NCI-H2029 (cell line): ENCODE measurements around the gene TNC.

Experiments used
- DNase-seq: peaks from one replicate; lab custom pipeline; 2025; lab: John Stamatoyannopoulos, UW

The TNC gene

DNA sequence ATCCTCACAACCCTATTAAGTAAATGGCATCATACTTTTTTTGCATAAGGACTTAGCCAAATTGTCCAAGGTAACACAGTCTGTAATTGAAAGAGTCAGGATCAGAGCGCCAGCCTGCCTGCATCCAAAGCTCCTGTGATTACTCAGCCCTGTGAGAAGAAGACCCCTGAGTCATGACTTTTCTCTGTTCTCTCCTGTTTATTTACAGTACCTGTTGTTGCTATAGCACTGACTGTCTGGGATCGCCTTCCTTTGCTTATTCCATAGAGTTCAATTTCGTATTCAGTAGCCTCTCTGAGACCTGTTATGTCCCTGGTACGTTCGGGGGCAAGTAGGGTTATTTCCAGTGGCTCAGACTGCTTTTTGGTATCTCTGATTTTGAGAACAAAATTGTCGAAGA is 71.8 kb downstream of the TNC start:
- DNase-seq, result no peak

DNA sequence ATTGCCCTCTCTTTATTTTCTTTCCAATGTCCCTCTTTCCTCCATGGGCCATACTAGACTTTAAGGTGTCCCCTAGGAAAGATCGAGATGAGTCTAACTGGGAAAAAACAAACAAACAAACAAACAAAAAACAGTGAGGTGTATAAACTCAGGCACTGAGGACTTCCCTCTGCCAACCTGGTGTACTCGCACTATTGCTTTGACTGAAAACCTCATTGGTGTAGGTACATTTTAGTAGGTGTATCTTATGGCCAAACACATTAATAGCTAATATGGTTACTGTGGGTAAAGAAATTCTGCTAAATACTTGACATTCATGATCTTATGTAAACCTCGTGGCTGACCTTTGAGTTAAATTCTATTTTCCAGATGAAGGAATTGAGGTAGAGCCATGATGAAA is 74.3 kb downstream of the TNC start:
- no peak for DNase-seq

DNA sequence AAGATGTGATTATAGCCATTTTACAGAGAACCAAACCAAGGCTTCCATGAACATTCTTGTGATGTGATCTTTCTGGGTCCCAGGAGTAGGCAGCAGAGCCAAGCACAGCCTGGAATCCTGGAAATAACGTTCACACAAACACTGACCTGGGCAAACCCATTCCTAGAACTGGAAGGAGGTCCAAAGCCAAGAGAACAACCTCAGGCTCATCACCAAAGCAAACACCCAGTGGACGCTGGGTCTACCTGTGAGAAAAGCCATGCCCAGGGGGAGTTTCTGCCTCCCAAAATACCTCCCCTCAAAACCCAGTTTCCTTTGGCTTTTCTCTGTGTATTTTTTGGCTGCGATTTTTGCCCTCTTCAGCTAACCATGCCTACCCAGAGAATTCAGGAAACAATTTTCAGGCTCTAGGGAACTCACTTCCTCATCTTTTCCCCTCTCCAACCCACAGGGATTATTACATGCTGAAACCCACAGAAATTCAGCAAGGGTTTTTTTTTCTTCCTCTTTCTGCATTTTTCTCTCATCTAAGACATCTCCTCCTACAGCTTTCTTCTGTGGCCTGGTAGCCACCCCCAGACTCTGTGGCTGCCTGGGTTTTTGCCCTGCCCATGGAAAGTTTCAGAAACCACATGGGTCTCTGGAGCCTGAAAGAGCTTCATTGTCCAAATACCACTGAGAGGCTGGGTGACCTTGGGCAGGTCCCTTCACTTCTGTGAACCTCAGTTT is 75.0 kb downstream of the TNC start:
- no peak for DNase-seq

DNA sequence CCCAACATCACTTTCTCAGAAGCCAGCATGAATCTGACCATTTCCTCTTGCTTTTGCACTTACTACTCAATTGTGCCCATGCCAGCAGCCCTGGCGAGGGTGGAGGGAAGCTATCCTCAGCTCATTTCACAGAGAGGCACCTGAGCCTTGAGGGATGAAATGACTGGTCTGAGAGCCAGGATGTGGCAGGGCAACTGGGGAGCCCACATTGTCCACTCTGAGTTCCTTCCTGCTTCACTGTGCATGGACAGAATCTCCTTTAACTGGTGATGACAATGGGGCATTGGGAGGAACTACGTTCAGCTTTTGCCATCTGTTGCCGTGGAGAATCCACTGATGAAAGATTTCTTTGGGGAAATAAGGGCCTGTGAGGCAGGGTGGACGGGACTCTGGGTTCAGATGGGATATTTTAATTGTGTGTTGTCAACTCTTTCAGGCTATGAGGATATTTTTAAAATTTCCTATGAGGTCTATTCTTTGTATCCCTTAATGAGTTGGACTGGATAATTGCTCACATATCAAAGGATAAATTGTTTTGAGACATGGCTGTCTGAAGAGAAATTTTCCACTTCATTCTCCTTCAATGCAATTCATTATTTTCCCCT is 78.3 kb downstream of the TNC start:
- DNase-seq, result no peak

DNA sequence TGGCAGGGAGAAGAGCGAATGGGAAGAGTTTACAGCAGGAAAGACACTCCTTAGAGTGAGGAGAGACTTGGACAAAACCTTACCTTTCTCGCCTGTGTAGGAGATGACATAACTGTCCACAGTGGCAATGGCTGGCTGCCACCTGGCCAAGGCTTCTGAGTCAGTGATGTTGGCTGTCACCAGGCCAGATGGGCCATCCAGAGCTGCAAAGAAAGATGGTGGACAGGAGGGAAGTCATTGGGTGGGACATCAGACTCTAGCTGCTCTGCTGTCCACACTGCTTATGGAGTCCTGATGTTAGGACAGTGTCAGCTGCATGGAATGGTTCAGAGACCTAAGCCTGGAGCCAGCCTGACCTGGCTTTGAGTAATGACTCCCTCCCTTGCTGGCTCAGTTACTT is 79.8 kb downstream of the TNC start:
- no peak for DNase-seq

DNA sequence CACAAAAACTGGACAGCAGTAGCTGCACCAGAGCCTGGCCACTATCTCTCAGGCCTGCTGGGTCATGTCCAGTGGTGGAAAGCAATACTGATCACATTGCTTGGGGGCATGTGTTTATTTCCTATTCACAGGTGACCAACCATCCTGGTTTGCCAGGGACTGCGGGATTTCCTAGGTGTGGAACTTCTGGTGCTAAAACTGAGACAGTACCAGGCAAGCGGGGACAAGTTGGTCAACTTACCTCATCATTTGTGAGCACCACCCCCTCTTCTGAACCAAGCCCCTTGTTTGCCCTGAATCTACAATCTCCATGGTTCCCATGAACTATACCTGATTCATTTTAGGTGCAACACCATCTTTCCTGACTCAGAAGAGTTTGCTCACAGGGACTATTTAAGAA is 81.3 kb downstream of the TNC start:
- no peak for DNase-seq

DNA sequence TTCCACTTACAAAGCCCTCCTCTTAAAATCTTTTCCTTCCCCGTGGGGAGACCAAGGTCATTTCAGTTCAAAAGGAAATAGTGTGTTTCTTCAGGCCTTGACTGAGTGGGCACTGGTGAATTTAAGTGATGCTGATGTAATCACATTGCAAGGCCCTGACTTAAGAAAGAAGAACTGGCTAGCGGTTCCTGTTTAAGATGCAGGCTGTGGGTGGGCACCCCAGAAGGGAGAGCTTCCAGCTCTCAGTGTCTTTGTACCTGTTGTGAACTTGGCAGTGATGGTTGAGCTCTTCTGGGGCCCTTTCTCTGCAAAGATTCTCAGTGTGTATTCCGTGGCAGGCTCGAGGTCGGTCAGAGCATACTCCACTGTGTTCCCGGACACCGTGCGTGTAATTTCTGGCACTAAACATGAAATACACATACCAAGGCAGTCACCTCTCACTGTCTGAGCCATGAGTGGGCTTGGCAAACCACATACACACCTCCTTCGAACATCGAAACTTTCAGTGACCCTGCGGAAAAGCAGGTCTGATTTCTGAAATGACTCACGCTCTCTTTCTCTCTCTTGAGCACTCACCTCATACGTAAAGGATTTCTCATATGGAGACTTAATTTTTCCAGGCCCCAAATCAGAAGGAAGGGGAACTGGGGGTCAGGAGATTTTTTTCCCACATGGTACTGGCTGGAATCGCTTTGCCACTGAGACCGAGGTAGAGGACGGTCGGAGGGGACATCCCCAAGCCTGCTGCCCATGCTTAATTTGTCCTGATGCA is 81.9 kb downstream of the TNC start:
- DNase-seq, result no peak

DNA sequence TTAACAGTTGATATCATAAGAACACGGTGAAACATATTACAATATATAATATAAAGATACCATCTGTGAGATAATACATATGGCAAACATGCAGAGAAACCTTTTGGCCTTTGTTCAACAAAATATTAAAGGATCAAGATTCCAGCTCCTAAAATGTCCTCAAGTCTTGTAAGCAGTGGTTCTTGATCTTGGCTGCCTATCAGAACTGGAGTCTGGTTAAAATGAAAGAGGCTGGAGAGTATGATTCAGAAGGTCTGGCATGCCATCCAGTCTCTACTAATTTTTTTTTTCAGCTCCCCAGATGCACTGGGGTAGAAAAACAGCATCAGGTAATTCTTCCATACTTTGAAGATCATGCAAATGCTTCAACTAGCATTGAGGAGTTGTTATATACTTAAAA is 83.2 kb downstream of the TNC start:
- DNase-seq, result no peak

DNA sequence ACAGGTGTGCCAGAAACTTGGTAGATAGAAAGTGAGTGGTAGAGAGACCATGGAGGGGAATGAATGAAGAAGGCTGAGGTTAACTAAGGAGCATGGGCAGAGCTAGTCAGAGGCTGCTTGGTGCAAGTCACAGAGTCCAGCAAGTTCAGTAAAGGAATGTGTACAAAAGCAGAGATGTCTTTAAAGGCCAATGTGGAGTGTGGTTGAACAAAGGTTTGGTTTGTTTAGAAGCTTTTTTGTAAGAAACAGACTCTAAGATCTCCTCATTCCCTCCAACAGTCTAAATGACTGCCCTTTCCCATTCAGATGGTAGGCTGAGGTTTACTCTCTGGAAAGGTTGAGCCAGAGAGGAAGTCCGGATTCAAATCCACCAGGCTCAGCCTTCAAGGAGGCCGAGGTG is 84.2 kb downstream of the TNC start:
- no peak for DNase-seq

DNA sequence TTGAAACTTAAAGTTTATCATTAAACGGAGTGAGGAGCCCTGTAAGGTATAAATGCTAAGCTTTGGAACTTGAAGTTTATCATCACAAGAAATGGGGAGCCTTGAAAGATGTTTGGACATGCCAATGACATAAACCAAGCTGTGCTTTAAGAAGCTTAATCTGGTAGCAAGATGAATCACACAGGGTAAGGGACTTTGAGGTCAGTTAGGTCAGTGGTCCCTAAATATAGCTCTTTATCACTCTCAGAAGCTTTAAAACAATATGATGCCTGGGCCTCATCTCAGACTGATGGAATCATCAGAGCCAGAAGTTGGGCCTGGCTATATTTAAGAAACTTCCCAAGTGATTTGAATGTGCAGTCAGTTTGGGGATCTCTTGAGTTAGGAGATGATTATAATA is 85.7 kb downstream of the TNC start:
- DNase-seq, result no peak

DNA sequence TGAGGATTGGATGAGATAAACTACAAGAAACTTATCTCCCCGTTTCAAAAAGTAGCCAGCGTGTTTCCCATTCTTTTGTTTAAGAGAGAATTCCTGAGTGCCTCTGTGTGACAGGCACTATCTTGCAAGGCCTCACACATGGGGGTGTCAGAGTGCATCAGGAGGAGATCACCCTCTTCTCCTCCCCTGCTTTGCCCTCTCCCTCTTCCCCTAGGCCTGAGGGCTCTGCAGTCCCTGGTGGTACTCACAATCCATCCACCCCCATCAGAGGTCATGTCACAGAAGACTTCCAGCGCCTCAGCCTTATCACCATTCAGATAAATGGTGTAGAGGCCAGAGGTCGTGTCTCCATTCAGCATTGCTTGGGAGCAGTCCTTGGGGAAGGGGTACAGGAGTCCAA is 88.0 kb downstream of the TNC start:
- DNase-seq, result no peak

DNA sequence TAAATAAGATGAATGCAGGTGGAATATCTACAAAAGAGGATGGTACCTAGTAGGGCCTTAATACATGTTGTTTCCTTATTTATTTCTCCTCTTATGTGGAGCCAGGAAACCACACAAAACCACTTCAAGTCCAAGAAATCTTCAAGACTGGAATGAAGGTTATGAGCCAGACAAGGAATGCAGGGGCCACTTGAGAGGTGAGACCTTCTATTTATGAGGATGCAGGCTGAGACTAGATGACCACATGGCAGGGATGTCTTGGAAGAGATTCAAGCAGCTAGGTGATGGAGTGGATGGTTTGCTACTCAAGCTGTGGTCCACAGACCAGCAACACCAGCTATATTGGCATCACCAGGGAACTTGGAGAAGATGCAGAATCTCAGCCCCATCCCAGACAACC is 92.2 kb downstream of the TNC start:
- DNase-seq, result no peak

DNA sequence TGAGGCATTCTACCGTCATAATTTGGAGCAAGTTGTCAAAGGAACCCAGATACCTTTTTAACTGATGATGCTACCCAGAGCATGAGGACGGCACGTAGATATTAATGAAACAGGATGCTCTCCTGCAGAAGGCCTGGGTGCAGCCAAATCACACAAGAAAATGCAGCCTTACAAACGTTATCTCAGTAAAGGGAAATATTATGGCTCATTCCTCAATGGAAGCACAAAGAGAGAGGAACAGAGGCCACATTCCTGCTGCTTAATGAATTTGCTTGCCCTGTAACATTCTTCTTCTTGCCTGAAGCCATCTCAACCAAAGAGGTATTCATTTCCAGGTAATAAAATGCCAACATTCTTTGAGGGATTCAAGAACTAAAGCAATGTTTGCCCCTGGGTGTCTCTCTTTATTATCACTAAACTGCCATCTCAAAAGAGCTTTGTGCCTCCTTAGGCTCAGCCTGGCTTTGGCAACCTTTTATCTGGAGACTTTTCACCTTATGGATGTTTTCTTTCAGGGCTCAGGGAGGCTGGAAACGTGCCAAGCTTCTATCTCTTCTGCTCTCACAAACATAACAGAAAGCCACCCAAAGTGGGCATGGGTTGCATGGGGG is 92.9 kb downstream of the TNC start:
- no peak for DNase-seq

DNA sequence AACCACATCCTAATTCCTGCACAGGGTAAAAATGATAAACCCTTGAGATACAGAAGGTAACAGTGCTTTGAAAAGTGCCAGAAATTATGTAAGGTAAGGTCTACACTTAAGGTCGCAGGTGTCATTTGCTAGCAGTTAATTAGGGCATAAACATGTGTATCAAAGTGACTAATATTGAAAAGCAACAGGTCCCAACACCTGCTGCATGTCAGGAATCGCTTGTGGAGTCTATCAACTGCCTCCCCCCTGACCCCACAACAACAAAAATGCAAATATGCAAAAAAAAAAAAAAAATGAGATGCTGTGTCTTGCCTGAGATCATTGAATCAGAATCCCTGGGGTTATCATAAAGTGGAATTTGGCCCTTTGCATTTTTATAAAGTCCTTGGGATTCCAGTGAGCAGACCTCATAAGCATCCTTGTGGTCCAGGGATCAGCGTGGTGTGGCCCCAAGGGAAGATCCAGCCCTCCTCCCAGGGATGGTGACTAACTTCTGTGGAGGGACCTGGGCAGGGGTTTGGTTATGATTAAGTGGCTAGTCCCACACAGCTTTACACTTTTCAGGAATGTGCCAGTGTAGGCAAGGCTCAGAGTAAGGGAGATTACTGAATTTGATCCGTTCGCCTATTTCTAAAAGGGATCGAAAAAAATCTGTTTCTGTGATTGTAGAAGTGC is 95.1 kb downstream of the TNC start:
- no peak for DNase-seq

DNA sequence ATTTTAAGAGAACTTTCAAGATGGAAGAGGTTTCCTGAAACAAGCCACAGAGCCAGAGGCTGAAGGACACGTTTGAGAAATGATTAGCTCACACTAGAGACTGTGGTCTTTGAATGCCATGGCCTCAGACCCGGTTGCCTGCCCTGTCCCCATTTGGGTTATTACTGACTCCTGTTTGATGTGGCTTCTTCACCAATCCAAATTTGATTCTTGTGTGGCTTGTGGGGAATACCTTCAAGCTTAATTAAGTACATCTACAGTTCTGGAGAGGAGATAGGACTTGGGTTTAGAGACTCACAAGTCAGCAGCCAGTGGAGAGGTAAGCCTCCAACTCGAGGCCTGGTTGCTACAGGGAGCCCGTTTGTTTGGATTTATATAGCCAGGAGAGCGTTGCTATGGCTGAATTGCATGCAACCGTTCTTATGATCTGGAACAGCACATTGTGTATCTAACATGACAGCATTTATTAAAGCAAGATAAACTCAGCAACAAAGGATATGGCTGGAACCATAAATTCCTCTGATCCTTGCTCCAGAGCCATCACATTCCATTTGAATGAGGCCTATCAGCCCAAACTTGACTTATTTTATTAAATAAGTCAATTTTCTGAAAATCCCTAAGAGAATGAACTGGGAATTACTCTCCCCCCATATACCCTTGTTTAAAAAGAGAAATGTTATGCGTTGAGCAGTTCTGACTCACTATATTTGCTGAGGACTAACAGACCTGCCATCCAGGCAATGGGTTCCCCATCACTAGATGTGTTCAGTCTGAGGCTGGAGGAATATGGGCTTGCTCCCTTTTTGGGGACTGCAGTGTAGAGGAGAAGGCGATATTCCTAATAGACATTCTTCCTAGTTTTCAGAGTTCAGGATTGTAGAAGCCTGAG is 99.2 kb downstream of the TNC start:
- no peak for DNase-seq

DNA sequence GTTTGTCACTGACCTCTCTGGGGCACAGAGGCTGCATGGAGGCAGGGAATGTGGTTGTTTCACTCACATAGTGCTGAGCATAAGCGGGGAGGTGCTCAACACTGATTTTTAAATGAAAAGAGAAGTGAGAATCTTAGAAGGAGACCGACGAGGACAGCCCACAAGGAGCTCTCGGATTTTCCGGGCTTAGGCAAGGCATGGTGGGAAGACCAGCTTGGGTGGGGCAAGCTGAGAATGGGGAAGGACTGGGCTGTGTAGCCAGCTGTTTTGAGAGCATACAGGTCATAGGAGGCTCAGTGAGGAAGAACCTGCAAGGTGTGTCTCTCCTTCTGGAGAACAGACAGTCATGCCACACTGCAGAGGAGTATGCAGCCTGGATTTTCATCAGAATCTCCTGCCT is 101.6 kb downstream of the TNC start:
- DNase-seq, result no peak

DNA sequence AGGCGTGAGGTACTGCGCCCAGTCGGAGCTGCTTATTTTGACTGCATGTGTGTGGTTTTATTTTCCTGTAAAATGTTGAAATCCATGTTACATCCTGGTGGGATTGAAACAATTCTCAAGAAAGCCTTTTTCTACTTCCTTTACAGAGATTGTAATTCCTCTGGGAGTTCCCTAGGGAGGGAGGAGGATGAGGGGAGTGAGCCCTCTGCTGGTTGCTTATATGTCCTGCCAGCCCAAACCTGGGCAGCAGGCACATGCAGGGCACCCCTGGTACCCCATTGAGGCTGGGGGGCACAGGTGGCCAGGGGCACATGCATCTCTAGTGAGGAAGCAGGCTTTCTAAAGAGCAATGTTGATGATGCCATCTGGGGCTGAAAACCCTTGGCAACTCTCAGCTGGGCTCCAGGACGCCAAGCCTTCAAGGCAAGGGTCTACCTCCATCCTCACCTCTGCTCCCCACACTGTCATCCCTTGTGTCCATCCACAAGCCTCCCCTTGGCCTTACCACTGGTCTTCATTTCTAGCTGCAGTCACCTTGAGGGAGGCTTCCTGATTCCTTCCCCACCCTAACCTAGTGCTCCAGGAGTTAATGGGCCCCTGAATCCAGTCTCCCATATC is 102.8 kb downstream of the TNC start:
- DNase-seq, result no peak

DNA sequence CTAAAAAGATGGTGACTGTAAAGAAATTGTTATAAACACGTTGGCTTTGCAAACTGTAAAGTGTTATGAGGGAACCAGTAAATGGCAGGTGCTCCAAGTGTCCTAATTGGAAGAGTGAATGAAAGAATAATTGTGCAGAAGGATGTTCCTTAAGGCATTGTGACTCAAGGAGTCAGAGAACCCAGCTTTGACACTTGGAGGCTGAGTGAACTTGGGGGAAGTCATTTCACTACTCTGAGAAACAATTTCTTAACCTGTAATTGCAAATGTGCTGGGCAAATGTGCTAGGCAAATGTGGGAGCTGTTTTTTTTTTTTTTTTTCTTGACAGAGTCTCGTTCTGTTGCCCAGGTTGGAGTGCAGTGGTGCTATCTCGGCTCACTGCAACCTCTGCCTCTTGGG is 103.5 kb downstream of the TNC start:
- DNase-seq, result no peak

DNA sequence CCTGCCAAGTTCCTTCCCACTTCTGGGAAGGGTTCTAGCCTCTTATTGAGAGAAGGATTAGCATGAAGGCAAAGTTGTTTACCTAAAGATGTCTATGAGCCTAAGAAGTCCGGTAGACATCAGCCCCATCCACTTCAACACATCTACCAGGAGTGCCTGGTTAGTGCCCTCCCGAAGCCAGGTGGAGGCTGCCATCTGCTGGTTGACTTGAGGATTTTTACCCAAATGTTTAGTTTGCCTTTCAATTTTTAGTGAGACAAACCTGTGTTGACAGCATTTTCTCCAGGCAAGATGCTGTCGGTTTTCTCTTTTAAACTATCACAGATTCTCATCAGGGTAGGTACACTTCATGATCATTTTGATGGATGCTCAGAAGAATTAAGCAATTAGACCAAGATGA is 104.0 kb downstream of the TNC start:
- DNase-seq, result peak; percentile 74

DNA sequence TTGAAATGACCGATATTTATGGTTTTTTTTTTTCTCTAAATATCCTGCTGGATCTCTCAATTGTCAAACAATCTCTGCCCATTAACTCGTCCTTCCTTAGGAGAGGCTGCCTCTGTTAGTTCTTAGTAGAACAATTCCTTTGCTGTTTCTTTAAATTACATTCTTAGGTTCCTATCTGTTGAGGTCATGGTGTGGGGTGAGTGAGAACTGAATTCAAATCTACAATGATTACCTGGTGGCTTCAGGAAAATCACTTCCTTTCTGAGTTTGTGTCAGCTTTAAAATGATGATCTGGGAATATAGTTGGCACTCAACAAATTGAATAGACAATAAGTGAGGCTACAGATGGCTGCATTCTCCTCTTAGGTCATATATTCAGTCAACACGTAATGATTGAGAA is 105.5 kb downstream of the TNC start:
- no peak for DNase-seq

DNA sequence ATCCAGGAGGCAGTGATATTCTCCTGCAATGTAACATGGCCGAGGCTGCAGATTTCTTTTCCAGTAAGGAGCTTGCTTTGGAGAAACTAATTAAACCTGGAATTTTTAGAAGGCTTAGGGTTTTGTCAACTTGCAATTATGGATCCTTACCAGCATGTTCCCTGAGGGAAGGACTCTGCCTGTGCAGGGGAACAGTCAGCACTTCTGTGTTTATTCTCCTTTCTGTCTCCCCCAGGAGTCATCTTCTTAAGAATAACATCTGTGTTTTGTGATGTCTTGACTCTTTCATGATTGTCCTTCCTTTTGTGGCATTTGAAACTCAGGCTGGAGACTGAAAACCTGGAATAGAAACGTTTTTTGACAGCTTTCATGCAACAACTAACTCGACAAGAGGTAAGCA is 107.1 kb downstream of the TNC start:
- DNase-seq, result no peak
